ENCODE results near the gene OR1F1.

OR1F1 gene

GRCh38 chr16:3254309-3254708 lies 66.3 kb downstream of the OR1F1 start:
- no peaks in the 10 kb centered on the region for H3K4me1 ChIP-seq (ENCODE audit: control insufficient read depth, low read depth, low read length)
- H3K27me3 ChIP-seq (ENCODE audit: insufficient read depth, low read length, poor library complexity), result no peaks in the 10 kb centered on the region
- no peaks in the 10 kb centered on the region for H3K79me2 ChIP-seq (ENCODE audit: control insufficient read depth, insufficient read depth, low read length)
- no peak overlapping the region for H3K27ac ChIP-seq (ENCODE audit: low read depth, low read length)
- H3K18ac ChIP-seq (ENCODE audit: low read length), result no peak overlapping the region
- H2BK5ac ChIP-seq (ENCODE audit: low read length), result no peak overlapping the region
- no peak overlapping the region for H3K9ac ChIP-seq (ENCODE audit: low read length)
- no peak overlapping the region for H4K8ac ChIP-seq (ENCODE audit: low read depth, low read length)
- no peak overlapping the region for H3K4me3 ChIP-seq (ENCODE audit: low read length)
- H3K79me1 ChIP-seq (ENCODE audit: low read length), result no peaks in the 10 kb centered on the region
- H2BK120ac ChIP-seq (ENCODE audit: low read depth, low read length), result no peak overlapping the region
- no peaks in the 10 kb centered on the region for H3K36me3 ChIP-seq (ENCODE audit: control insufficient read depth, insufficient read depth, low read length)
- no peak for DNase-seq
- no peak overlapping the region for H3K4ac ChIP-seq (ENCODE audit: low read depth, low read length)
- H2BK15ac ChIP-seq (replicated peaks; ENCODE audit: low read depth), result no peak overlapping the region
- no CpG with 5 or more reads among the region's 35 CpGs for WGBS (ENCODE audit: extremely low coverage, insufficient coverage, low lambda C conversion rate)
- H3K23ac ChIP-seq (ENCODE audit: low read length), result no peak overlapping the region
- no peak overlapping the region for H2AK5ac ChIP-seq (ENCODE audit: low read length)
- no peak overlapping the region for H3K4me2 ChIP-seq (ENCODE audit: low read length)
- no peak overlapping the region for H4K5ac ChIP-seq (ENCODE audit: low read length)
- H3K56ac ChIP-seq (ENCODE audit: low read length), result no peak overlapping the region
